HT-29 (cell line): ENCODE data around the gene SLU7. TPM values are rescaled to one million over a fixed set of nuclear protein-coding genes. Genes with fewer than 3 reads are reported as not detected.
"Not testable (repeated sequence)": the region's sequence is repeated elsewhere in the genome, so short reads cannot be mapped to it uniquely, and the experiment has no call there.

Source experiments
- DNase-seq: peaks from one replicate; pipeline ENCODE4 v3.0.0-alpha.2; 2015; ENCODE audit warnings: low spot score
- total RNA-seq: library from RNA; depleted of rRNA; stranded (reverse); fragments of >200 nt; shearing (Covaris generic); gene quantifications from 2 replicates; pipeline ENCODE4 v1.2.3, GENCODE V29; 2014

The SLU7 gene
- total RNA-seq, 1 experiment from 2014 or later: 13.2 TPM

GRCh38 chr5:160450164-160450932 lies 31.5 kb upstream of the SLU7 start:
- DNase-seq: no peak

GRCh38 chr5:160449458-160449857 lies 30.6 kb upstream of the SLU7 start:
- DNase-seq: no peak

GRCh38 chr5:160448886-160449285 lies 30.0 kb upstream of the SLU7 start:
- no peak for DNase-seq

GRCh38 chr5:160445751-160446150 lies 26.9 kb upstream of the SLU7 start:
- DNase-seq: no peak

DNA sequence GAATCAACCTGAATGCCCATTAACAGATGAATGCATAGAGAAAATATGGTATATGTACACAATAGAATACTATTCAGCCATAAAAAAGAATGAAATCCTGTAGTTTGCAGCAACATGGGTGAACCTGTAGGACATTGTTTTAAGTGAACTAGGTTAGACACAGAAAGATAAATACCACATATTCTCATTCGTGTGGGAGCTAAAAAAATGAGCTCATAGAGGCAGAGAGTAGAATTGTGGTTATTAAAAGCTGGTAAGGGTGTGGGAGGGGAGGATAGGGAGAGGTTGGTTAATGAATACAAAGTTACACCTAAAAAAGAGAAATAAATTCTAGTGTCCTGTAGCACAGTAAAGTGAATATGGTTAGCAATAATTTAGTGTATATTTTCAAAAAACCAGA lies 26.3 kb upstream of the SLU7 start:
- DNase-seq: no peak

DNA sequence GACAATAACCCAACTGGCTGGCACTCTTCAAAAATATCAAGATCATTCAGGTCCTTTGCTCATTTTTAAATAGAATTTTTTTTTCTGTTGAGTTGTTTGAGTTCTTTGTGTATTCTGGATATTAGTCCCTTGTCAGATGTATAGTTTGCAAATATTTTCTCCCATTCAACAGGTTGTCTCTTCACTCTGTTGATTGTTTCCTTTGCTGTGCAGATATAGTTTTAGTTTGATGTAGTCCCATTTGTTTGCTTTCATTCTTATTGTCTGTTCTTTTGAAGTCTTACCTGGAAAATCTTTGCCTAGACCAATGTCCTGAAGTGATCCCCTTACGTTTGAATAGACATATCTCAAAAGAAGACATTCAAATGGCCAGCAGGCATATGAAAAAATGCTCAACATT lies 25.5 kb upstream of the SLU7 start:
- DNase-seq: no peak

DNA sequence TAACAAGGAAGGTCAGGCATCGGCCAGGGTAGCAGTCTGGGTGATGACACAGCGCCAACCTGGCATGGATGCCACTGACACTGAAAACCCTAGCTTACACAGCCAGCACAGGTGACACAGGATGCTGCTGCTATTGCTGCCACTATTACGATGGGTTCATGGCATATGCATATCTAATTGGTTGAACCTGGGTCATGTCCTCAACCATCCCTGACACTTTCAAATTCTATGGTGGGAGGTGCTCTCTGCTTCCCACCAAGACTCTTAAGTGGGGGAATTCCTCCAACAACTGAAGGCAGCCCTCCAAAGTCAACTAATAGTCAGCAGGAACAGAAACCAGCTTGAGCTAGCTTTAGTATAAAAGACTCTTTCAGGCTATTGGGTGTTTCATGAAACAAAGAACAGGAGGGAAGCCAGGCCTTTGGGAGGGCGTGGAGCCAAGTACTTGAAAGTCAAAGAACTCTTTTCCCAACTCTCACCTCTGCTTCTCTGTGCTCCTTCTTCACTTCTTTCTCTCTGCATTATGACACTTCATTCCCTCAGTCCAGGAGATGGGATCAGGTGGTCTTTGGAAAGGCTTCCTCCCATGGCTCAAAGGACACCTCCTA lies 24.0 kb upstream of the SLU7 start:
- DNase-seq: no peak

DNA sequence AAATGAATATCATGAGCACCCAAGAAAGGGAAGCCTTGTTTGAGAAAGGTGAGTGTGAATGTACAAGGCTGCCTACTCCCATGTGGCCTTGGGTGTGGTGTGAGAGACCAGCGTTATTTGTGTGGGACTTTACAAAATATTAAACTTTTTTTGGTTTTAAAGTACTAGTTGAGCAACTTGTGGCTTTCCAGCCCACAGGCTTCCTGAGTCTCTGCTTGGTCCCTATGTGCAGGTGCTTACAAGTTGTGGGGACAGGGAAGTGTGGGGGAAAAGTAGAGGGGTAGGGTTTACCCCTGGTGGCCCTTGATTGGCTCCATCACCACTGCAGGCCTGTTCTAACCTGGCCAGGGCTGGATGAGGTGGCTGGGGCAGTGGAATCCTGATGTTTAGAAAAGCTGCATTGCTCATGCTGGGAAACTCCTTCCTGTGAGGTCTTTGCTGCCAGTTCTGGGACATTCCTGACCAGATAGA lies 22.5 kb upstream of the SLU7 start:
- DNase-seq: no peak

DNA sequence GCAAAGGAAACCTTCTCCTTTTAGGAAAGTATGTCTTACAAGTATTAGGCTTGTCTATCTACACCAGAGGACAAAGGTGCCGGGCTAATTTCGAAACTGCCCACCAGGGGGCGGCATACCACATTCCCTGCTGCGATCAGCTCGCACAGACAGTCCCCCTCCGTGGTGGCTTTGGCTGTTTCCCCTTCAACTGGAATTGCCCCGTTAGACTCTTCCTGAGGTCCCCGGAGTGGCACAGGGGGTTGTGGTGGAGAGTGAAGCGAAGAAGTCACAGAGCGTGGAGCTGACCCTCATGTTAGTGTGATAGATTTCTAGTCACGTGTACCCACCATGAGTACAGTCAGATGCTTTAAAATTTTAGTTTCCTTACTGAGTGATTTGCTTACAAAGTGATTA lies 20.3 kb upstream of the SLU7 start:
- DNase-seq: peak; percentile 88

GRCh38 chr5:160438316-160439204 lies 19.7 kb upstream of the SLU7 start:
- peak; percentile 48 for DNase-seq

DNA sequence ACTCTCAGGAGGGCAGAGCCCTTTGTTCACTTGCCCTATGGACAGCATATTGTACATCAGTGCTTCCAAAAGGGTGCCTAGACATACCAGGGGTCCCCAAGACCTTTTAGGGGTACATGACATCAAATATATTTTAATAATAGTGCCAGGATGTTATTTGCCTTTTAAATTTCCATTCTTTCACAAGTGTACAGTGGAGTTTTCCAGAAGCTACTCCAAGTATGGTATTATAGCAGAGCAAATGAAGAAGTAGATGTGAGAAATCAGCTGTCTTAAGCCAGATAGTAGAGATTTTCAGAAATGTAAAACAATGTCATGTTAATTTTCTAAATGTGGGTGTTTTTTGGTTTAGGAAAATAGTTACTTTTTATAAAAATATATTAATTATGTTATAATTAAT lies 18.4 kb upstream of the SLU7 start:
- DNase-seq: no peak

GRCh38 chr5:160436661-160437060 lies 17.8 kb upstream of the SLU7 start:
- not testable (repeated sequence) for DNase-seq

GRCh38 chr5:160436017-160436416 lies 17.1 kb upstream of the SLU7 start:
- no peak for DNase-seq

DNA sequence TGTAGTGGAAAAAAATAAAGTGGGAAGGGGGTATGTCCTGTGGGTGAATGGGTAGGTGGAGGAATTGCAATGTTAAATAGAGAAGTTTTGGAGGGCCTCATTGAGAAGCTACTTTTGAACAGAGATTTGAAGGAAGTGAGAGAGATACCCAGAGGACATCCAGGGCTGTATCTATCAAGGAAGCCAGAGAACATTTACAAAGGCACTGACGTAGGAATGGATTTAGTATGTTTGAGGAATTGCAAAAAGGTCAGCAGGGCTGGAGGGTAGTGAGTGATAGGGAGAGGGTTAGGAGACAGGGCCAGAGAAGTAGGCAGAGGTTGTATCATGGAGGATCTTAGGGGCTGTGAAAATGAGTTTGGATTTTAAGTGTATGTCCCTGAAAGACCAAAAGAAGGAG lies 16.7 kb upstream of the SLU7 start:
- DNase-seq: no peak

DNA sequence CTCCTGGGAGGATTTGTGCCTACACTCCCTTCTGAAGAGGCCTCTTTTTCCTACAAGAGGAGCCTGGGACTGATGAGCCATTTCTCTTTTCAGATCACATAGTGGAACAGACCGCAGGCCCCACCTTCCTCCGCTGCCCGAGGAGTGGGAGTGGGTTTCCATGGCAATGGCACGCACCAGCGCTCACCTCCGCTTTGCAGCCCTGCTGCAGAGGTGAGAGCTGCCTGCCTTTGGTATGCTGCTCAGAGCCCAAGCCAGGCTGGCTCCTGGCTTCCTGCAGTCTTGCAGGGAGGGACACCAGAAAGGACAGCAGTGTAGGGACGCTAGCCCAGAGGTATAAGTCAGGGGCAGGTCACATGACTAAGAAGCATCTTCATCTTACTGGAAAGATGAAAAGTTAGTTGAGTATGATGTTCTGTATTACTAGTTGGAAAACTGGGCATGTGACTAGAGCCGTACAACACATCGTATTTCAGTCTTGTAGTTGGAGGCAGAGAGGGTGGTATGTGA lies 15.2 kb upstream of the SLU7 start:
- no peak for DNase-seq

GRCh38 chr5:160432787-160433186 lies 13.9 kb upstream of the SLU7 start:
- no peak for DNase-seq

- DNase-seq: no peak
Observed at GRCh38 chr5:160432196-160432595, 13.3 kb upstream of the SLU7 start.

DNA sequence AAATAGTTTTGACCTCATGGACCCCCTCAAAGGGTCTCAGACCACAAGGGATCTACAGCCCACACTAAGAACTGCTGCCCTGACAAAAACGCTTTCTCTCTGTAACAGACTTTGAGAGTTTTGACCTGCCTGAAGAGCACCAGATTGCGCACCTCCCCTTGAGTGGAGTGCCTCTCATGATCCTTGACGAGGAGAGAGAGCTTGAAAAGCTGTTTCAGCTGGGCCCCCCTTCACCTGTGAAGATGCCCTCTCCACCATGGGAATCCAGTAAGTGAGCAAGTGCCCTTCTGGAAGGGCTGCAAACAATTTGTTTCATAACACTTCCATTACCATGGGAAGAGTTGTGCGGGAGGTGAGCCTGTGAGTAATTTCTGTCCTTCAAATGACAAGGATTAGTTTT lies 8.7 kb upstream of the SLU7 start:
- DNase-seq: no peak

GRCh38 chr5:160423099-160423498 lies 4.2 kb upstream of the SLU7 start:
- DNase-seq: peak; percentile 16

GRCh38 chr5:160421625-160422258 lies 2.9 kb upstream of the SLU7 start, which contains the start of gene PTTG1:
Gene PTTG1, plus strand, starts transcription at chr5:160421855. Its CDS starts 458 bp downstream, at chr5:160422313.
- DNase-seq: peak; percentile 98

- DNase-seq: no peak
Observed at GRCh38 chr5:160420331-160420610, 1.4 kb upstream of the SLU7 start.
